Astrocyte (in vitro differentiated cells and primary cell): ENCODE measurements around the gene PKHD1.

Experiments used
- EZH2 ChIP-seq: IDR thresholded peaks from 2 replicates; pipeline ENCODE4 v1.6.1; 2012; ENCODE audit warnings: mild to moderate bottlenecking, low read length, inconsistent platforms; ENCODE audit not compliant: insufficient read depth
- TF ChIP-seq, protein P1 (sequence below): IDR thresholded peaks from 2 replicates; pipeline ENCODE4 v1.5.1; 2011; ENCODE audit warnings: low read depth, mild to moderate bottlenecking, inconsistent platforms, low read length, moderate library complexity; ENCODE audit not compliant: insufficient read depth

DNA sequence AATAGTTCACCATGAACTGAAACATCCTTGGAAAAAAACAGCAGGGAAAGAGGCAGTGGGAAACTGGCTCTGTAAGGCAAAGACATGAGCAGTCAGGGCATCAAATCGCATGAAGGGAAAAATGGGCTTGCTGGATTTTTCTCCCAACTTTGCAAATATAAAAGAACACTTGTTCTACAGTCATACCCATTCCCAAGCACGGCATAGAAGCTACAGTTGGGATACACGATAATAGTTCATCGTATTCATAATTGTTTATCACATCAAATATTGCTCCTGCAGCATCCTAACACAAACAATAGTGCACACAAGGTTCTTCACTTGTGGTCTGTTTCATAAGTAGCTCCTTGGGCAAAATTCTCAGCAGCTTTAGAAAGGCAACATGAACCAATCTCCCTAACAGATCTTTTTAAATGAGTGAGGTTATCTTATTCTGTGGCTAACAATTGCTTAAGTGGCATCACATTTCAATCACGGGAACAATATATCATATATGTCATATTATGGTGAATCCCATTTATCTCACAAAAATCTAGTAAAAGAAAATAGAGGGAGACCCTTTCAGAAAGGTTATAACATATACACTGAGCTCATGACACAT, 243.9 kb downstream of the PKHD1 start:
- TF ChIP-seq, protein P1, sequence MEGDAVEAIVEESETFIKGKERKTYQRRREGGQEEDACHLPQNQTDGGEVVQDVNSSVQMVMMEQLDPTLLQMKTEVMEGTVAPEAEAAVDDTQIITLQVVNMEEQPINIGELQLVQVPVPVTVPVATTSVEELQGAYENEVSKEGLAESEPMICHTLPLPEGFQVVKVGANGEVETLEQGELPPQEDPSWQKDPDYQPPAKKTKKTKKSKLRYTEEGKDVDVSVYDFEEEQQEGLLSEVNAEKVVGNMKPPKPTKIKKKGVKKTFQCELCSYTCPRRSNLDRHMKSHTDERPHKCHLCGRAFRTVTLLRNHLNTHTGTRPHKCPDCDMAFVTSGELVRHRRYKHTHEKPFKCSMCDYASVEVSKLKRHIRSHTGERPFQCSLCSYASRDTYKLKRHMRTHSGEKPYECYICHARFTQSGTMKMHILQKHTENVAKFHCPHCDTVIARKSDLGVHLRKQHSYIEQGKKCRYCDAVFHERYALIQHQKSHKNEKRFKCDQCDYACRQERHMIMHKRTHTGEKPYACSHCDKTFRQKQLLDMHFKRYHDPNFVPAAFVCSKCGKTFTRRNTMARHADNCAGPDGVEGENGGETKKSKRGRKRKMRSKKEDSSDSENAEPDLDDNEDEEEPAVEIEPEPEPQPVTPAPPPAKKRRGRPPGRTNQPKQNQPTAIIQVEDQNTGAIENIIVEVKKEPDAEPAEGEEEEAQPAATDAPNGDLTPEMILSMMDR, result no peak
- no peak for TF ChIP-seq EZH2
